Measurements from ENCODE around the gene CD83. TPM values are rescaled to one million over a fixed set of nuclear protein-coding genes. Genes with fewer than 3 reads are reported as not detected.
"Not testable (repeated sequence)": the region's sequence is repeated elsewhere in the genome, so short reads cannot be mapped to it uniquely, and the experiment has no call there.

The CD83 gene
- total RNA-seq, 1 donor from 2014 or later, result 0.38 TPM

GRCh38 chr6:14146506-14147096 lies 29.0 kb downstream of the CD83 start:
- no peak for DNase-seq (ENCODE audit: low spot score)
- no peak for ATAC-seq

GRCh38 chr6:14147891-14148290 lies 30.3 kb downstream of the CD83 start:
- peak; percentile 87 for ATAC-seq
- DNase-seq (ENCODE audit: low spot score), result peak; percentile 47

DNA sequence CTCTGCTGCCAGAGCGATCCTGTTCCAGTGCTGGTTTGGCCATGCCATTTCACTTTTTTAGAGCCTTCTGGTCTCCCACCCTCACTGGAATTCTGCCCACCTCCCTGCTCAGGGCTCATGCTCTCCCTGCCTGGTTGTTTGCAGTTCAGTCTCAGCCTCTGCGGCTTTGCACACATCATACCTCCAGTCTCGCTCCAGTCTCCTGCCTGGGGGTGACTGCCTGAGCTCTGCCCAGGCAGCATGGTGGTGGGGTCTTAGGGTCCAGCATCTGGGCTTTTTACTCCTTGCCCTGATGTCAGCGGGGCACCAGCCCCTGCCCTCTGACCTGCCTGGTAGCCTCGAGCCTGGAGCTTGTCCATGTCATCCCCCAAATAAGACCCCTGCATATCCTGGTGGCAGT lies 30.9 kb downstream of the CD83 start:
- no peak for DNase-seq (ENCODE audit: low spot score)

GRCh38 chr6:14149053-14149738 lies 31.6 kb downstream of the CD83 start:
- DNase-seq (ENCODE audit: low spot score) (no peak), ATAC-seq (no peak)

More for the DNA sequence above, 30.9 kb downstream of the CD83 start:
- no peak for ATAC-seq

DNA sequence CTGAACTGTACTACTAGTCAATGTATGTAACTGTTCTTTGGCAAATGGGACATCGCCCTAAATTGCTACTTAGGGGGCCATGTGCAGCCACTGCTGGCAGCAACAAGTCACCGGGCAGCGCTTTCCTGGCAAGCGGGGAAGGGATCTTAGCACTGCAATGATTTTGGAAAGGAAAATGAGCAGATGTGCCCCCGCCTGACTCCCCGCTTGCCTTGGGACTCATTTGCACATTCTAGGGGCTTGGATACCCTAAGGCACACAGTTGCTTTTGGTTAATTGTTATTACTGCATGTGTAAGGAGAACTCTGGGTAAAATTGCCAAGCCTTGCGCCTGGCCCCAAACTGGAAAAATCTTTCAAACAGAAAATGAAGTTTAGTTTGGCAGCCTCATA lies 32.2 kb downstream of the CD83 start:
- ATAC-seq (no peak), DNase-seq (ENCODE audit: low spot score) (no peak)

GRCh38 chr6:14151300-14151699 lies 33.7 kb downstream of the CD83 start:
- DNase-seq (ENCODE audit: low spot score); ATAC-seq: not testable (repeated sequence)

- no peak for DNase-seq (ENCODE audit: low spot score)
- no peak for ATAC-seq
These were observed 34.2 kb downstream of the CD83 start for GRCh38 chr6:14151773-14152172.

DNA sequence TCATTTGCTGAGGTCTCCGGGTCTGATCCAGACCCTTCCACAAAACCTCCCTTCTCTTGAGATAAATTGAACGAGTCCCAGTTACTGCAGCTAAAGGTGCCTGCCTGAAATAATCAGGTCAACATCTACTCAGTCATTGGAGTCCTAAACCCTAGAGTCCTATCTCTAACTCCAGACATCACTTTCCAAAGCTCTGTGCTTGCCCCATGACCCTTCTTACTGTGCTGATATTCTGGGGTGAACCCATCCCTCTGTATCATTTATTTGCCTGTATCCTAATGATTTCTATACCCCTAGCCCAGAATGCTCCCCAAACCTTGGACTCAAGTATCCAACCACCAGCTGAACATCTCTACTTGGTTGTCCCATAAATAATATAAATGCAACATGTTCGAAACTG lies 35.7 kb downstream of the CD83 start:
- ATAC-seq (no peak), DNase-seq (ENCODE audit: low spot score) (no peak)

DNA sequence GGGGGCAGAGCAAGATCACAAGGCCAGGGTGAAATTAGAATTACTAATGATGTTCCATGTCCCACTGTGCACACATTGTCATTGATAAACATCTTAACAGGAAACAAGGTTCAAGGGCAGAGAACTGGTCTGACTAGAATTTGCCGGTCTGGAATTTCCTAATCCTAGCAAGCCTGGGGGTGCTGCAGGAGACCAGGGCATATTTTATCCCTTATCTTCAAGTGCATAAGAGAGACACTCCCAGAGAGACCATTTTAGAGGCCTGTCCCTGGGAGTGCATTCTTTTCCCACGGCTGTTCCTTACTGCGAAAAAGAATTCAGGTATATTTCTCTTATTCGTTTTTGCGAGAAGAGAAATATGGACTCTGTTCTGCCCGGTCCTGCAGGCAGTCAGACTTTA lies 41.5 kb downstream of the CD83 start:
- no peak for ATAC-seq
- no peak for DNase-seq (ENCODE audit: low spot score)

DNA sequence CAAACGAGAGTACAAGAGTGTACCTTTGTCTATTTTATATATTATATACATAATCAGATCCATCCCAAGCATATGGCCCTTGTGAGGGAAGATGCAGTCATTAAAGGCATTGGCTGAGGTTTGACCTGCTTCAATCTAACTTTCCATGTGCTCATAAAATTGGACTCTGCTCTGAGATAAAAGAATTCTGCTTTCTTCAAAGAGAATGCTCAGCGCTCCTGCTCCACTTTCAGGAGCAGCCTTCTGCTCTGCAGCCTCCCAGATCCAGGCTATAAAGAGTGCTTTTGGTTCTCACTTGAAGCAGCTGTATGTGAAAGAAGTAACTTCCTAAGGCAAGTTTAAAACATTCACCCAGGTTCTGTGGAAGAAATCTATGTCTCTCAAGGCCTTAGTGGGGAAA lies 45.3 kb downstream of the CD83 start:
- DNase-seq (ENCODE audit: low spot score), result no peak
- no peak for ATAC-seq

DNA sequence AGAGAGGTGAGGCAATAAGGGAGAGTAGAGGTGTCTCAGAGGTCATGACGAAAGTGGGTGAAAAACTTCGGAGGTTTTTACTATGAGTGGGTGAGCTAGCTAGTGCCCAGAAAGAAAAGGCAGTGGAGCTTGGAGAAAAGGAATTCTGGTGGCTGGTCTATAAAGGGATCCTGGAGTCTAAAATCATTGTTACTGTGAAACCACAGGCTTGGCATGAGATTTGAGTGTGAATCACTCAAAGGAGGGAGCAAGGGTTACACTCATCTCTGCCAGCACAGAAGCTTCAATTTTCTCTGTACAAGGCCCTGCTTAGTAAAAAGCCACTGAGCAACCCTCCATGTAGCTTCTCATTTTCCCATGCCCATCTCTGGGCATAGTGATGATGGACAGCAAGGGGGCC lies 47.5 kb downstream of the CD83 start:
- no peak for ATAC-seq
- no peak for DNase-seq (ENCODE audit: low spot score)

DNA sequence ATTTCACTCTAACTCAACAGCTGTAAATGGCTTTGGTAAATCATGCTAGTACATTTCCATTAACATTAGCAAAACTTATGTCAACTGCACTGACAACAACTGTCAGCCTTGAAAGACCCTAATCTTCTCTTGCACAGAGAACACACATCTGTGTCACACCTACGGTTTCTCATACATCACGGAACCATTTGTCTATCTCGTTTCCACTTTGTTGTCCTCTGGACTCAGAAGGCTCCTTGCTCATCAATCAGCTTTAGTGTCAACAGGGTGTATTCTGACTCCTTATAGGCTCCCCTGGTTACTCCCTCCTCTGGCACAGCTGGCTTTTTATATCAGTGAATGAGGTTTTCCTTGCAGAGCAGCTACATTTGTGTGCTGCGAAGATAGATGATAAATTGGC lies 49.3 kb downstream of the CD83 start:
- DNase-seq (ENCODE audit: low spot score), result no peak
- no peak for ATAC-seq

DNA sequence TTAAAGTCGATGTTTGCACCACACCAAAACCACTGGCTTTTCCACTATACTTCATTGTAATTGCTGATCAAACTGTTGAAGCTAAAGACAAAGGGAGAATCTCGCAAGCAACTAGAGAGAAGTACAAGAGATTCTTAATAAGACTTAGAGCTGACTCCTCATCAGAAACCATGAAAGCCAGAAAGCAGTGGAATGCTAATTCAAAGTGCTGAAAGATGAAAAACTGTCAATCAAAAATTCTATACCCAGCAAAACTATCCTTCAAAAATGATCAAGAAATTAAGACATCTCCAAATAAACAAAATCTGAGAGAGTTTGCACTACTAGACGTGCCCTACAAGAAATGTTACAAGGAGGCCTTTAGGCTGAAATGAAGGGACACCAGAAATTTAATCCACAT lies 52.6 kb downstream of the CD83 start:
- ATAC-seq, result no peak
- DNase-seq (ENCODE audit: low spot score), result no peak

DNA sequence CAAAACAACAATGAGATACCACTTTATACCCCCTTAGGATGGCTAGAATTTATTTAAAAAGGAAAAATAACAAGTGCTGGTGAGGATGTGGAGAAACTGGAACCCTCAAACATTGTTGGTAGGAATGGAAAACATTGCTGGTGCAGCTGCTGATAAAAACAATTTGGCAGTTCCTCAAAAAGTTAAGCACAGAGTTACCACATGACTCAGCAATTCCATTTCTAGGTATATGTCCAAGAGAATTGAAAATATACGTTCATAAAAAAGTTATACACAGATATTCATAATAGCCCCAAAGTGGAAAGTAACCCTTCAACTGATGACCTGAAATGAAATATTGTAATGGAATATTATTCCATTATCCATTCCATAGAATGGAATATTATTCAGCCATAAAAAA lies 55.0 kb downstream of the CD83 start:
- no peak for ATAC-seq
- DNase-seq (ENCODE audit: low spot score), result no peak

DNA sequence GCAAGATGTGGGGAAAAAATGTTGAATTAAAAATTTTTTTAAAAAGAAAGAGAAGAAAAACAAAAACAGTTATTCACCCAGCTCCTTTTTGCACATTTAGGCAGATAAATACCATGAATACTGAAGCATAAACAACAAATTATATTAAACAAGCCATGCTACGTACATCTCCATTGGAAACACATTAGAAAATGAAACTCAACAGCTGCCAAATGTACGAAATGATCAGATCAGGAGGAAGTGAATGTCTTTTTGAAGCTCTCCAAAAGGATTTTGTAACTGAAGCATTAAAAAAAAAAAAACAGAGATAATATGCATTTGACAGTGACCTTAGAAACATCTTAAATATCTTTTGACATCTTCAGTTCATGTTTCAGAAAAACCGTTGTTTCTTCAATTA lies 56.7 kb downstream of the CD83 start:
- no peak for ATAC-seq
- DNase-seq (ENCODE audit: low spot score), result no peak

DNA sequence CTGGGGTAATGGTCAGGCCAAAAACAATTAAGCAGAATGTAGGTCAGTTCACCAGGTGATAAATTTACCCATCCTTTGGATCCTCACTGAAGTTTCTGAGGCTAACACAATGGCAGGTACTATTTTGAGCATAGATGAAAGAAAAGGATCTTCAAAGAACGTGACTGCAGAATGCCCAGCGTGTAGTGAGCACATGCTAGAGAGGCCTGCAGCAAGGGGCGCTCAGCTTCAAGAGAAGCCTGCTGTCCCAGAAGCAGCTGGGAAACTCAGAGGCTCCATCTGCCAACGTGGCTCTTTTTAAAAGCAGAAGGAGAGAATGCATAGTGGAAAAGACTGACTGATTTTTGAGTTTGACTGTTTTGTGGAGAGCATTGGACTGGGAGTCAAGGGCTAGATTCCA lies 57.4 kb downstream of the CD83 start:
- ATAC-seq (no peak), DNase-seq (ENCODE audit: low spot score) (no peak)

DNA sequence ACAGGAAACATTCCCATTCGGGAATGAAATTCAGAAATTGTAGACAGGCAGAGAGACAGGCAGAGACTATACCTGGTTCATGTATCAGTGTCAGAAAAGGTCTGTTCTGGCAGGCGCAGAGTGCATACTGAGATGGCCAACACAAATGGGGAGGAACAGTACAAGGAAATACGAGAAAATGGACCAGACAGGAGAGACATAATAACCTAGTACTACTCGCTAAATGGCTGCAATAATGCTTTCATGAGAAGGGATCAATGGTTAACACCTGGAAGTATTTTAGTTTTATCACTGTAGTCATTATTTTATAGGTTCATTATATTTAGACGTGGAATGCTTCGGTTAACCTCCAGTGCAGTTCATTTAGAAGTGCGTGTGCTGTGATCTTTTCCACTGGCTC lies 58.9 kb downstream of the CD83 start:
- no peak for ATAC-seq
- no peak for DNase-seq (ENCODE audit: low spot score)

GRCh38 chr6:14177413-14178082 lies 60.0 kb downstream of the CD83 start:
- DNase-seq (ENCODE audit: low spot score) (no peak), ATAC-seq (no peak)

GRCh38 chr6:14178083-14178445 lies 60.5 kb downstream of the CD83 start:
- no peak for DNase-seq (ENCODE audit: low spot score)
- no peak for ATAC-seq

DNA sequence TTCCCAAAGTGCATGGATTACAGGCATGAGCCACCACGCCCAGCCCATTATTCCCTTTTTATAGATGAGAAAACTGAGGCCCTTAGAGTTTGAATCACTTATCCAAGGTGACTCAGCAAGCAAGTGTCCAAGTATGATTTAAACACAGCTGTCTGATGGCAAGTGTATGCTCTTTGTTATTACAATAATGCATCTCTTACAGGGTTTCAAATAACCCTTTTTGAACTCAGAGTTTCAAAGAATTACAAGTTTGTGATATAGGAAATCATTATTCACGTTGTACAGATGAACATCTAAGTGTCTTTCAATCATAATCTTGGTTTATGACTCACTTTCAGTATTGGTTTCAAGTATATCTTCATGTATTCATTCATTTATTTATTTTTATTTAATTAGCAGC lies 63.0 kb downstream of the CD83 start:
- ATAC-seq (no peak), DNase-seq (ENCODE audit: low spot score) (no peak)

DNA sequence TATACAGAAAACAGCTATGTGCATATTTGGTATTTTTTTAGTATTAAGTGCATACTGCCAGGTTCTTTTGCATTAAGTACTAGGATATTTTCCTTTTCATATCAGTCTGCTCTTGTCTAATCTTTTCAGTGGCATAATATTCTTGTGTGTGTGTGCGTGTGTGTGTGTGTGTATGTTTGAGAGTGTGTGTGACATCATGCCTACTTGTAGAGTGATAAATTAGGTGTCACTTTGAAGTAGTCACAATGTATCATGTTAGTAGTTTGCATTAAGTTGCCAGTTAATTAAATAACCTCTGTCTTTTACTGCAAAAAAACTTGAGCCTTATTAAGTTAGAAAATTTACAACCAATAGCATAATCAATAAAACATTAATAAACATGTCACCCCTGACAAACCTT lies 65.3 kb downstream of the CD83 start:
- ATAC-seq, result no peak

More for the DNA sequence above, 65.3 kb downstream of the CD83 start:
- DNase-seq (ENCODE audit: low spot score), result no peak

Measured in left lobe of liver (tissue), 2 donors.